Superior temporal gyrus (tissue), 1 donor: ENCODE data around the gene STPG2.

ENCODE experiments used
- DNase-seq: peaks from one replicate; pipeline ENCODE4 v3.0.0-alpha.2; 2016; ENCODE audit errors: extremely low spot score

Gene STPG2

DNA sequence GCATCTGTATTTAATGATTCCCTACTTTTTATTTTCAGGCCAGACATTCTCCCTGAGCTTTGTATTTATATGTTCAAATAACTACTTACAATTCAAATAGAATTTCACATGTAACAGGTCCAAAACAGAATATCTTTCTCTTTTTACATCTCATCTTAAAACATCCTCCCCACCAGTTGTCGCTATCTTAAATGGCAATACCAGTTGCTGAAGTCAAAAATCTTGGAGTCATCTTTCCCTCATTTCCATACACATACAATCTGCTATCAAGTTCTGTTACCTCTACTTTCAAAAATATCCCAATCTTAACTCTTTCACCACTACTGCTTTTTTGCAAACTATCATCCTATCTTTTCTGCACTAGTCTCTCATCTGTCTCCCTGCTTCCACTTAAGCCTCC is 330.5 kb downstream of the STPG2 start:
- DNase-seq, result no peak

DNA sequence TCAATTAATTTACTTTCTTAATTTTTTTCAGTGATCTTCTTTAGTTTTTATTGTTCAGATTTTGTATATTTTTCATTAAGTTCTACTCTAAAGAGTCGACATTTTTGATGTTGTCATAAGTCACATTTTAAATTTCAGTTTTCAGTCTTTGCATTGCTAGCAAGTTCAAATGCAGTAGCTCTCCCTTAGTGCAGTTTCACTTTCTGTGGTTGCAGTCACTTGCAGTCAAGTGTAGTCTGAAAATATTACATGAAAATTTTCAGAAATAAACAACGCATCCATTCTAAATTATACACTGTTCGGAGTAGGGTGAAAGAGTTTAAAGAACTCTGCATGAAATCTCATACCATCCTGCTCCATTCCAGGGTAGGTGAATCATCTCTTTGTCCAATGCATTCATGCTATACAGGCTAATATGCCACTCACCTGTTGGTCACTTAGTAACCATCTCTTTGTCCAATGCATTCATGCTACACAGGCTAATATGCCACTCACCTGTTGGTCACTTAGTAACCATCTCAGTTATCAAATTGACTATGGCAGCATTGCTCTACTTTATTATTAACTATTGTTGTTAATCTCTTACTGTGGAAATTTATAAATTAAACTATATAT is 356.9 kb downstream of the STPG2 start:
- DNase-seq, result no peak

DNA sequence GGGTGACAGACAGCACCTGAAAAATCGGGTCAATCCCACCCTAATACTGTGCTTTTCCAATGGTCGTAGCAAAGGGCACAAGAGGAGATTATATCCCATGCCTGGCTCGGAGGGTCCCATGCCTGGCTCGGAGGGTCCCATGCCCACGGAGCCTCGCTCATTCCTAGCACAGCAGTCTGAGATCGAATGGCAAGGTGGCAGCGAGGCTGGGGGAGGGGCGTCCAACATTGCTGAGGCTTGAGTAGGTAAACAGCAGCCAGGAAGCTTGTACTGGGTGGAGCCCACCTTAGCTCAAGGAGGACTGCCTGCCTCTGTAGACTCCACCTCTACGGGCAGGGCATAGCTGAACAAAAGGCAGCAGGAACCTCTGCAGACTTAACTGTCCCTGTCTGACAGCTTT is 365.1 kb downstream of the STPG2 start:
- DNase-seq, result no peak

DNA sequence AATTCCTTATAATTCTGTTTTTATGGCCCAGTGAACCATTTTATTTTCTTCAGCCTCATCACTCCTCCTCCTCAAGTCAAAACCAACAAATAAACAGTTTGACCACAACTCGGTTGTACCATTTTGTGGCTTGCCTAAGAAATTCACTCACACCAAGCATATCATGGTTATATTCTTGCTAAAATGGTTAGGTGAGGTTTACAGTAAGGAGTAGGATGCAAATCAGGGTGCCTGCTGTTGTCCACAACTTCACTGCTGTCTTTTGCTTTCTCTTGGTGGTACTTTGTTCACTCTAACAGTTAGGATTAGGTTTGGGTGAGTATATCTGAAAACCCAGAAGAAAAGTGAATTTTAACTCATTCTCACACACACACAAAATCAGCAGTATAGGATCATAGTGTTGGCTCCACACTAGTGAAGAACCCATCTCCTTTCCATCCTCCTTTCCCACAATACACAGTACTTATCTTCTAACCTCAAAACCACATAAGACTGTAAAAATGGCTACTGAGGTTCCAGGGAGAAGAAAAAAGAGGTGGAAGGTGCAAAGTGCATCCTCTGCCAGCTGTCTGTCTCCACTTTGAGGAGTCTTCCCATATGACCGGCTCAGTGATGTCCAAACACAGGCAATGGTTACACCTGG is 368.8 kb downstream of the STPG2 start:
- DNase-seq, result no peak

DNA sequence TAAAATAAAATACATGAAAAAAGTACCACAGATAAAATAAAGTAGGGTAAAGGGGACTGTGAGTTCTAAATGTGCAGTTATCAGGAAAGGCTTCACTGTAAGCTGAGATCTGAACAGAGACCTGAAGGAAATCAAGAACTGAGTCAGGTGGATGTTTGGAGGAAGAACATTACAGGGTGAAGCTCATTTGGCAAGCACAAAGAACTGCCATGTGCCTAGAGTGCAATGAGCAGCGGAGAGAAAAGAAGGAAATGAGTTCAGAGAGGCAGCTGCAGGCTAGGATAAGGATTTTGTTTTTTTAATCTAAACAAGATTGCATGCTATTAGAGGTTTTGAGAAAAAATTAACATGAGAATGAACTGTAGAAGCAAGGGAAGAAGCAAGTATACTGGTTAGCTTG is 373.1 kb downstream of the STPG2 start:
- no peak for DNase-seq

DNA sequence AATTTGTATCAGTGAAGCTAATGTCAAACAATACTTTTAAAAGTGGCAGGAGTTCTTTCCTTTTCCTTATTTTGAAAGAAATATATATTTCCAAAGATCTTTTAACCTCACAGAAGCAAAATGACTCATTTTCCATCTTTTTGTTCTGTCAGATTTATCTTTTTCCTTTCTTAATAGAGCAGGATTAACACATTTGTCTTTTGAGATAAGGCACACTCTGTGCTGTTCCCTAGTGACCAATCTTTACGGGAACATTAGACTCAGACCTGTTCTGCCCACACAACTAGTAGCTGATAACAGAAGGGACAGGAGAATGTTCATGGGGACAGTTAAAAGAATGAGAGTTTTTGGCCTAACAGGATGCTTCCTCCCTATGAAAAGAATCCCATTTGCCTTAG is 381.2 kb downstream of the STPG2 start:
- no peak for DNase-seq

DNA sequence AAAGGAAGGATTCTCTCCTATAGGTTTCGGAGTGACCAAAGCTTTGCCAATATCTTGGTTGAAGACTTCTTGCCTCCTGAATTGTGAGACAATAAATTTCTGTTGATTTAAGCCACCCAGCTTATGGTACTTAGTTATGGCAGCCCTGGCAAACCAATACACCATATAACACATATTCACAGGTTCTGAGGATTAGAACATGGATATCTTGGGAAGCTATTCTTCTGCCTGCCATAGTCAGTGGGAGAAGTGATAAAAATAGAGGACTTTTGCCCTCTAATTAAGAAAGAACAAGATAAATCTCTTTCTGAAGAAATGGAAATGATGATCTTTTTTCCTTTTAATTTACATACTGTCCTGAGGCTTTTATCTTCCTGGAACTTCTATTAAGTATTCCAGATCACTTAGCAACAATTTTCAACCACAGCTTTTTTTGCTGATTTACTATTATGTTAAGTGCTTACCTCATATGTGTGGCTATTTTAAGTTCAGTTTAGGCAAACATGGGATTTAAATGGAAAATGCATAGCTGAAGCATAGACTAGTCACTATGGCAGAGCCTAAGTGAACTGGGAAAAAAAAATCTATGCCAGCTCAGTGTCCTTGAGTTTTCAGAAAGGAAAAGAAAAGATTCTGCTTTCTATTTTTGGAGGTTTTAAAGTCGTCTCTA is 381.7 kb downstream of the STPG2 start:
- no peak for DNase-seq

DNA sequence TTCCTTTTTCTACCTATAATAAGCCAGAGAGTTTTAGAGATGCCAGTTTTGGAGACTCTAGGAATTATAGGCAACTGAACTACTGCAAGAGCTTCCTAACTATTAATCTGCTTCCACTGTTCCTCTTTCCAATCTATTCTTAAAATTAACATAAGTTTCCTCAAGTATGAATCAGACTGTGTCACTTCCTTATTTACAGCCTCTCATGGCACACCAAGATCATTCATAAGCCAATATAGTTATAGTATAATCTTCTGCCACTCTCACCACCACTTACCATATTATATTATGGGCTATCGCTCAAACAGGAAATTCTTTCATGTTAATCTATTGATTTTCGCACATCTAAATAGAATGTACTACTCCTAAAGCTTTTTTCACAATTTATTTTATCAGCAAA is 383.5 kb downstream of the STPG2 start:
- no peak for DNase-seq

DNA sequence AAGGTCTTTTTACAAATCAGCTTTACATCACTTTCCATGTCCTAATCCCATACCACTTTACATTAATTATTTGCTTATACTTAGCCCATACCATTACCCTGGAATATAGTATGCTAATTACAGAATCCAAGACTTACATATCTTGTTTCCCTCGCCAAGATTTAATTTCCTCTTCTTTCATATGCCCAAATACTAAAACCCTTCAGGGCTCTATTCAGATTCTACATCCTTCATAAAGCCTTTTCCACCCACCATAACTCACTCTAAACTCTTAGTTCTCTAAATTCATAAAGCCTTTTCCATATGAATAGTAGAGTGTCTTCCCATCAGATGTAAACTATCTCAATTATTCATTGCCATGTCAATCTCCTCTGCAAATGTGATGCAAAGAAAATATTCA is 390.7 kb downstream of the STPG2 start:
- no peak for DNase-seq

DNA sequence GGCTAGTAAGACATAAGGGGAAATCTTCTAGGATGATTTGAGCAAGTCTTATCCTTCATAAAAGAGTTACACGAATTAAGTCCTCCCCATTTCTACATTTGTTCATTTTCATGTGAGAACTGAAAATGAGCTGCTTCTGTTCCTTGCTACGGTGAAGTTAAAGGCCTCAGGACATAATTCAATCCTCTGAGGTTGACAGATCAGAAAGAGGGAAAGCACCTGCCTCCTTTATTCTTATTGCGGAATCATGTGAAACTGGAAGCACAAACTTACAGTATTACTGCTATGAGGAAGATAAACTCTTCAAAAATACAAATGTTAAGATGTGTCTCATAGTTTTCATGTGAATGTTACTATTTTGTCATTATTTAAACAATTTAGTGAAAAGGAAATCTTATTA is 395.3 kb downstream of the STPG2 start:
- no peak for DNase-seq

DNA sequence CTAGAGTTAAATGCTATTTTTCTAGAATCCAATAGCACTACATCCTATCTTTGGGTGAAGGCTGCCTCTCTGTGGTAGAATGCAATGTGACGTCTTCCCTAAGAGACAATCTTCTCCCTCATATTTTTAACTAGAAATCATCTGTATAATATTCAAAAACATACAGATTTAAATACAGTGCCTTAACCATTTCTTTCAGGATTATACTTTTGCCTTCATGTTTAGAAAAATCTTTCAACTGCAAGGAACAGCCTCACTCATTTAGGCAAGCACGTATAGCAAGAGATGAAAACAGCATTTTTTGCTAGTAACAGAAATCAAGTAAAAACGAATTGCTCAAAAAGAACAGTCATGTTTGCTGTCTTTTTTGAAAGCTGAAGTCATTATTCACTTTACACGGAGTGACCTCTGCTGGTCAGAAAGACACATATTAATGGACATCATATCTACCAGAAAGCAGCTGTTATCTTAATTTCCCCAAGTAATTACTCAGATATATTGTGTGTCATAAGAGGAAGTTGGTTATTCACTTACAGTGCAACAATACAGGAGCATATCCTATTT is 422.3 kb downstream of the STPG2 start:
- peak; percentile 73 for DNase-seq

DNA sequence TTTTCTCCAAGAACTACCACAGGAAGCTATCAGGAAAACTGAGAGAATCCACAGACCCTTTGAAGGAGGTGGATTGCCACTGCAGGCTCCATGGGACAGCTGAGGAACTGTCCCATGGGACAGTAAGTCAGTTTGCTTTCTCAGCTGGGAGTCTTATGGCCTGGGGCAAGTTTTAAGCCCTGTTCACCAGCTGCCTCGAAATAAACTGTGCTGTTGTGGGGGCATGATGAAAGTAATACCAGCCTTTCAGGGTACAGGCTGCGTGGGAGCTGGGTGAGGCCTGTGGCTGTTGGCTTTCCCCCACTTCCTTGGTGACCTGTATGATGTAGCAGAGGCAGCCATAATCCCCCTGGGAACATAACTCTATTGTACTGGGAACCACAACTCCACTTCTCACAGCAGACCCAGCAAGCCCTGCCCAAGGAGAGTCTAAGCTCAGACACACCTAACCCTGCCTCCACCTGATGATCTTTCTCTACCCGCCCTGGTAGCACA is 452.1 kb downstream of the STPG2 start:
- DNase-seq, result no peak

DNA sequence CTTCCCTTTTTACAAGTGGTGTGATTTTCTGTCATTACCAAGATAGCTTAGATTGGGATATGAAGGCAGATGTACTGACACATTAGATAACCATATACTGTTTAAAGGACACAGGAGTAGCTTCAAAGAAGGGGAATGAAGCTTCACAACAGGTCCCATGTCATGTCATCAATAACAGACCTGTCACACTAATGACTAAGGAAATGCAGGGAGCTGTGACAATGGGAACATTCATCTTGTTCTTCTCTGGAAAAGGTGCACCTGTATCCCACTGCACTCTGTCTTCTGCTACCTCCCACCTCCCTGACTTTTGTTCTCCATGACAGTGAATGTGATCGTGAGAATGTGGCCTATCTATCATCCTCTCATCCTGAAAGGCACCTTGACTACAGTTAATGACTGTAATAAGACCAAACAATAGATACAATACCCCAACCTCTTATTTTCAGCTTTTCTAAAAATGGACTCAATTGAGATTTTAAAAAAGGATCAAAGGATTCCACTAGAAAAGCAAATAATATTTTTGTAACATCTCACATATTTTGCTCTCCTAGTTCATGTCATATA is 472.5 kb downstream of the STPG2 start:
- DNase-seq, result no peak

DNA sequence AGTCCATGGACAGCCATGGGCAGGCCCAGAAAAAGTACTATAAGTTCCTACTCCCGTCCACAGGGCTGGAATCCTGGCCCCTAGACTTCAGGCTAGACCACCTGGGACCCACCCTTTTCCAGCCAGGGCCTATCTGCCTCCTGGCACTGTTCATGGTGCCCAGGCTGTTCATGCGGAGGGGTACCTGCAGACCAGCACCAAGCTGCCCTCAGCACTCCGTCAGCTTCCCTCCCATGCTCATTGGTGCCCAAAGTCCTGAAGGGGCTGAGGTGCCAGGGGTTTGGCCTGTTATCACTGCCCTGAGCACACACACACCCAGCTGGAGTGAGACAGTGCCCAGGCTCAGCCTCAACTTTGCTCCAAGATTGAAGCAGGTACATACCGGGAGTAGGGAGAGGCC is 477.7 kb downstream of the STPG2 start:
- DNase-seq, result no peak

DNA sequence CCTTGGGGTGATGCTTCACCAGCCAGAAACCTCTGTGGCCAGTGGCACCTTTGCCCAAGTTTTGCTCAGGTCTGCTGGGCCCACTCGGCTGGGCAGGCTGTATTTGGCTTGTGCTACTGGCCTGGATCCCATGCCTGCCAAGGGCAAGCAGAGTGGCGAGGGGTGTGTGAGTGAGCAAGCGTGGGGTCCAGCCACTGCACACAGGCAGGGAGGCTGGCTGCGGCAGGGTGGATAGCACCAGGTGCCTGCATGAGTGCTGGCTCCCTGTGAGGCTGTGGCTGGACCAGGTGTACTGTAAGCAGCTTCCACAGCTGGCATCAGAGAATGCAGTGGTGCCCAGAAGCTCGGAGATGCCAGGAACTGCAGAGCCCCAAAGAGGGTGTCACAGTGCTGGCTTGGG is 478.5 kb downstream of the STPG2 start:
- DNase-seq, result no peak

DNA sequence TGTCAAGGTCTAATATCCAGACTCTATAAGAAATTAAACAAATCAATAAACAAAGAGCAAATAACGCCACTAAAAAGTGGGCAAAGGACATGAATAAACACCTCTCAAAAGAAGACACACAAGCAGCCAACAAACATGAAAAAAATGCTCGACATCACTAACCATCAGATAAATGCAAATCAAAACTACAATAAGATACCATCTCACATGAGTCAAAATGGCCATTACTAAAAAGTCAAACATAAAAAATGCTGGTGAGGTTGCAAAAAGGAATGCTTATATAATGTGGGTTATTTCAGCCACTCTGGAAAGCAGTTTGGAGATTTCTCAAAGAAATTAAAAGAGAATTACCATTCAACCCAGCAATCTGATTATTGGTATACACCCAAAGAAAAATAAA is 481.1 kb downstream of the STPG2 start:
- no peak for DNase-seq

DNA sequence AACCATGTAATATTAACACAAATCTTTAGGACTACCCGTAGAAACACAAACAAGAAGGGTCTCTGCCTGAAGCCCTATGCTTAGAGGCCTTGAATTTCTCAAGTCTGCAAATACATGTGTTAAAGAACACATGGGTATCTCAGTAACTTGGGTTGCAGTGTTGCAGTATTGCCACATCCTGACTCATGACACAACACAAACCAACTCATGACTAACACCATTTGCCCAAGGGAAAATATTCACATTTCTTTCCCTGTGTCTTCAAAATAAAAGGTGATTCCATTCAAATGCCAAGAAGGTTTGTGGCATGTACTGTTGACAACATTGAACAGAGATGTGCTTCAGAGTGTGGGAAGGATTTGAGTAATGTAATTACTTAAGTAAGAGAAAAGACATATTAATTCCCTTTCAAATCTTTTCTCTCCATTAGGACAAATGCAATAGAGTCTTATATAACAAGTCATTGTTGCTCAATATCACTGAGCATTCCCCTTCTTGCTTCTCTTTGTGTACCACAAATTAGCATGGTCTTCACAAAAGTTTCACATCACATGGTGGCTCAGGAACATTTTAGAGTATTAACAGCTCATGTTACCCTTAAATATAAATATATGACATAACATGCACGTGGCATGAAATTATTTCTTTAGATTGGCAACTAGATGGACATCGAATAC is 487.1 kb downstream of the STPG2 start:
- DNase-seq, result no peak

DNA sequence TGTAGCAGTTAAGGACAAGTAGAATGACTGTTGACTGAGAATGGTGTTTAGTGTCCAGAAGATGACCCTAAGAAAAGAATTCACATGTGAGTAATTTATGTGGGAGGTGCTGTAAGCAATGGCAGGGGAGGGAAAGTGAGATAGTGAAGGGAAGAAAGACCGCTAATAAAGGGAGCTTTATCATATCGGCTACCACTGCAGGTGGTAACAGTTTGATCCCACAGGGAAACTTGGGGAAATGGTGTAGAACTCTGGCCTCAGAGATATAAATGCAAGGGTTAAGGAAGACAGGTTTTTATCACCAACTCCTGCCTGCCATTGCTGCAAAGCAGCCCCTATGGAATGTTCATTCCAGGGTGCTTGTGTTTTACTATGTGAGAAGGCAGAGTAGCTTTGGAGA is 489.6 kb downstream of the STPG2 start:
- no peak for DNase-seq

DNA sequence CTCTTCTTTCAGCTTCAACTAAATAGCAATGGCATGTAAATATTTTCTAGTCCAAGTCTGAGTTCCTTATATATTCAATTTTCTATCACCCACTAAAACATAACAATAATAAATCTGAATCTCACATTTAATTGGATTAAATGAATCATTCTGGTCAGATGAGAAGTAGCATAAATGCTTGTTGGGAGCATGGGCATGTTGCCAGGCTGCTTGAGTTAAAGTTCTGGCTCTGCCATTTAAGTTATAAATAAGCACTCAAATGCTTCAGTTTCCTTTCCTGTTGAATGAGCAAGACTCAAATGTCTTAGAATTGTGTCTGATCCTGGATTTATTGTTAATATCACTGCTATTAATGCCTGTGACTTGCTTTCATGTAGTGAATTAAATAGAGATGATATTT is 496.3 kb downstream of the STPG2 start:
- peak; percentile 30 for DNase-seq

DNA sequence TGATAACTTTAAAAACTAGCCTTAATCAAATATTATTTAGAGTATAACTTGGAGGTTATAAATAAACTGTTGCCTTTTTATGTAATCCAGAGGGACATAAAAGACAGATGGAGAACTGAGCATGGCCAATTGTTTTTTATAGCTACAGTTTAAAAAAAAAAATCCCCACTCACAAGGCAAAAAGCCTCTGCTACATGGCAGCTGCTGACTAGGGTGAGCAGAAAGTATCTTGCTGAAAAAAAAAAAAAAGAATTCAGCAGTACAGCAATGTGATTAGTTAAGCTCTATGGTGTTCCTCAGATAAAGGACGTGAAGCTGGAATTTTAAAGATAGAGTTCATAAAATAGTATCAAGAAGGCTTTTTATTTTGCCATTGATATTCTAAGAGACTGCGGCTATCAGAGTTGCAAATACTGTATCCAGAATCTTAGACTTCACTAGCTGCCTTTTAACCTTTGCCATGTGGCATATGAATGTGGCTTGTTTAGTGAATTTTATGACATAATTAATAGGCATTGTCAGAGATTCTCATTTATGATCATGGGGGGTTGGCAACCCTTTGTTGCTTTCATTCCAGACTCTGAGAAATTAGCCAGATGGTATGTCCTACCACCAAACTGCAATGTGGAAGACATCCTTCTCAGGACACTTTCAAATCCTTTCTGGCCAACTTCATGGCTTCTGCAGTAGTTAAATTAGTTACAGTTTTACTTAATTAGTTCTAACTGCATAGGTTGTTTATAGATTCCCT is 498.0 kb downstream of the STPG2 start:
- peak; percentile 27 for DNase-seq

DNA sequence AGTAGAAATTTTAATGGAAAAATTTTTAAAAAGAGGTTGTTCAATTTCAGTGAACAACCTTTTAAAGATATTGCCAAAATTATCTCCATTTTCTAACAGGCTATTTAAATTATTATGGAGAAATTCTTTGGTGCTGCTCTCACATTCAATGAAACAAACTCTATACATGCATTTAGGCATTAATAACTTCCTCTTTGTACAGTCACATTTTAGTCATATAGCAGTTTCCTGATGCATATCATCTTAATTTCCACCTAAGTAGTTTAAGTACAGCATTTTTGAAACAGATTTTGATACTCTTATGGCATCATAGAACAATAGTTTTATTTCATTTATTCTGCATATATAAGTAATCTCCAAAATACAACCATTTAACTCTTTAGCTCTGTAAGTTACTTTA is 500.1 kb downstream of the STPG2 start:
- DNase-seq, result no peak
